ENCODE results near the gene SUPT20HL2. TPM values are rescaled to one million over a fixed set of nuclear protein-coding genes. Genes with fewer than 3 reads are reported as not detected.

SUPT20HL2 gene
- total and polyA plus RNA-seq, 2 donors = not detected

DNA sequence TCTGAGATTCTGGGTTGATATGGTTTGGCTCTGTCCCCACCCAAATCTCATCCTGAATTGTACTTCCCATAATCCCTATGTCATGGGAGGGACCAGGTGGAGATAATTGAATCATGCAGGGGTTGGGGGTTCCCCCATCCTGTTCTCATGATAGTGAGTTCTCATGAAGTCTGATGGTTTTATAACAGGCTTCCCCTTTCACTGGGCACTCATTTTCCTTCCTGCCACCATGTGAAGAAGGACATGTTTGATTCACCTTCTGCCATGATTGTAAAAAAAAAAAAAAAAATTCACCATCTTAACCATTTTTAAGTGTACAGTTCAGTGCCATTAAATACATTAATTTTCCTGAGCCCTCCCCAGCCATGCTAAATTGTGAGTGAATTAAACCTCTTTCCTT, 42.6 kb downstream of the SUPT20HL2 start:
- Histone ChIP-seq H3K9me3 (ENCODE audit: control insufficient read depth in 2 of 2, insufficient read depth in 1 of 2, low read length in 1 of 2) (no peaks in the 10 kb centered on the region), H3K4me3 (ENCODE audit: low read length in 2 of 2) (no peak overlapping the region), H3K4me1 (ENCODE audit: control insufficient read depth in 2 of 2, insufficient read depth in 2 of 2, low read length in 2 of 2) (no peaks in the 10 kb centered on the region), H3K27ac (ENCODE audit: low read depth in 1 of 2, low read length in 1 of 2) (no peak overlapping the region), H3K36me3 (ENCODE audit: control insufficient read depth in 2 of 2, insufficient read depth in 2 of 2, low read length in 1 of 2) (no peaks in the 10 kb centered on the region), H3K27me3 (ENCODE audit: control insufficient read depth in 2 of 2, insufficient read depth in 1 of 2, low read length in 1 of 2) (no peaks in the 10 kb centered on the region)
- DNase-seq (ENCODE audit: low read depth in 6 of 9, low spot score in 9 of 9) = no peak

DNA sequence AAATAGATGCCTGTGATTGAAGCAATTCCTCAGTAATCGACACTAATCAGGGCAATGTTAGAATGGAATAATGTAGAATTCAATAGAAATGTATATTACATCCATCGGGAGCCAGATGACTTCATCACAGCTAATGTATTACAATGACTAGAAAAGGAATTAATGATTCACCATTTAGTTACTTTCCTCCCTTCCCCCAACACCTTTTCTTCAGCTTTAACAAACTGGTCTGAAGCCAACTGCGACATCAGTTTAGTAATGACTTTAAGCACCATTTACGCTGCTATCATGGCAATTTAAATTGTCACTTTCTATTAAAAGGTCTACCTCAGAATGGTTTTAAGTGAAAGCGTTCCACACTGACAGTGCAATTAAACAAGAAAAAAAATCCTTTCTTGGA, 45.1 kb downstream of the SUPT20HL2 start:
- Histone ChIP-seq H3K27ac (ENCODE audit: low read depth in 1 of 2, low read length in 1 of 2) (no peak overlapping the region), H3K27me3 (ENCODE audit: control insufficient read depth in 2 of 2, insufficient read depth in 1 of 2, low read length in 1 of 2) (no peaks in the 10 kb centered on the region)
- WGBS = 97% methylated on average over 5 of the region's 5 CpGs

DNA sequence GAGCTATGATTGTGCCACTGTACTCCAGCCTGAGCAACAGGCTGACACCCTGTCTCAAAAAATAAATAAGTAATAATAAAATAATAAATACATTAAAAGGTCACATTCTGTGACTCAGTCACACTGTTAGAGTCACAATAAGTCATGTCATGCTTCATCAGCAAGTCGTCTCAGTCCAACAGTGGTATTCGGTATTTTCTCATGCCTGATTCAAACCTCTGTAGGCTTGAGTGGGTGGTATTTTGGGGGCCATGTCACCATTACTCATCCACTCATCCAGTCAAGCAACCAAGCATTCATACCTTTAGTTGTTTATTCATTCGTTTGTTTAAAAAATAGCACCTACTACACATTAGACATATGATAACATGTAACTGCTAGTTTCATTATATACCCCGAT, 46.9 kb downstream of the SUPT20HL2 start:
- Histone ChIP-seq H3K27me3 (ENCODE audit: control insufficient read depth in 2 of 2, insufficient read depth in 1 of 2, low read length in 1 of 2) (no peaks in the 10 kb centered on the region), H3K9me3 (ENCODE audit: control insufficient read depth in 2 of 2, insufficient read depth in 1 of 2, low read length in 1 of 2) (no peaks in the 10 kb centered on the region), H3K27ac (ENCODE audit: low read depth in 1 of 2, low read length in 1 of 2) (no peak overlapping the region), H3K4me1 (ENCODE audit: control insufficient read depth in 2 of 2, insufficient read depth in 2 of 2, low read length in 2 of 2) (no peaks in the 10 kb centered on the region), H3K36me3 (ENCODE audit: control insufficient read depth in 2 of 2, insufficient read depth in 2 of 2, low read length in 1 of 2) (no peaks in the 10 kb centered on the region), H3K4me3 (ENCODE audit: low read length in 2 of 2) (no peak overlapping the region)
- 95% methylated on average over 4 of the region's 4 CpGs for WGBS
- no peak for DNase-seq (ENCODE audit: low read depth in 6 of 9, low spot score in 9 of 9)

More for the DNA sequence above, 45.1 kb downstream of the SUPT20HL2 start:
- Histone ChIP-seq H3K4me1 (ENCODE audit: control insufficient read depth in 2 of 2, insufficient read depth in 2 of 2, low read length in 2 of 2) (no peaks in the 10 kb centered on the region), H3K9me3 (ENCODE audit: control insufficient read depth in 2 of 2, insufficient read depth in 1 of 2, low read length in 1 of 2) (no peaks in the 10 kb centered on the region), H3K4me3 (ENCODE audit: low read length in 2 of 2) (no peak overlapping the region), H3K36me3 (ENCODE audit: control insufficient read depth in 2 of 2, insufficient read depth in 2 of 2, low read length in 1 of 2) (no peaks in the 10 kb centered on the region)
- no peak for DNase-seq (ENCODE audit: low read depth in 6 of 9, low spot score in 9 of 9)

DNA sequence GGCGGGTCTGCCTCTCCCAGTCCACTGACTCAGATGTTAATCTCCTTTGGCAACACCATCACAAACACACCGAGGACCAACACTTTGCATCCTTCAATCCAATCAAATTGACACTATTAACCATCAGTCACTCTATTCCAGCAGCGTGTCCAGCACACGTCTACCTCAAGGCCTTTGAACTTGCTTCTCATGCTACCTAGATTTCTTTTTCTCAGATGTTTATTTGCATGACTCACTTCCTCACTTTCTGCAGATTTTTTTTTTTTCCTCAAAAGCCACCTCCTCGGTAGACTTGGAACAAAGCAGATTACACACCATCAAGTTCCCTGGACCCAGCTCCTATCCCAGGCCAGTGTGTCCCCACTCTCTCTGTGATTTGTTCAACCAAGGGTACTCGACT, 49.5 kb downstream of the SUPT20HL2 start:
- no peak for DNase-seq (ENCODE audit: low read depth in 6 of 9, low spot score in 9 of 9)
- Histone ChIP-seq H3K9me3 (ENCODE audit: control insufficient read depth in 2 of 2, insufficient read depth in 1 of 2, low read length in 1 of 2) (no peaks in the 10 kb centered on the region), H3K4me3 (ENCODE audit: low read length in 2 of 2) (no peak overlapping the region), H3K27me3 (ENCODE audit: control insufficient read depth in 2 of 2, insufficient read depth in 1 of 2, low read length in 1 of 2) (no peaks in the 10 kb centered on the region), H3K4me1 (ENCODE audit: control insufficient read depth in 2 of 2, insufficient read depth in 2 of 2, low read length in 2 of 2) (peaks cover 0 to 7% of the 10 kb centered on the region in 2 donors), H3K27ac (ENCODE audit: low read depth in 1 of 2, low read length in 1 of 2) (no peak overlapping the region), H3K36me3 (ENCODE audit: control insufficient read depth in 2 of 2, insufficient read depth in 2 of 2, low read length in 1 of 2) (no peaks in the 10 kb centered on the region)
- WGBS = 82% methylated on average over 6 of the region's 6 CpGs

DNA sequence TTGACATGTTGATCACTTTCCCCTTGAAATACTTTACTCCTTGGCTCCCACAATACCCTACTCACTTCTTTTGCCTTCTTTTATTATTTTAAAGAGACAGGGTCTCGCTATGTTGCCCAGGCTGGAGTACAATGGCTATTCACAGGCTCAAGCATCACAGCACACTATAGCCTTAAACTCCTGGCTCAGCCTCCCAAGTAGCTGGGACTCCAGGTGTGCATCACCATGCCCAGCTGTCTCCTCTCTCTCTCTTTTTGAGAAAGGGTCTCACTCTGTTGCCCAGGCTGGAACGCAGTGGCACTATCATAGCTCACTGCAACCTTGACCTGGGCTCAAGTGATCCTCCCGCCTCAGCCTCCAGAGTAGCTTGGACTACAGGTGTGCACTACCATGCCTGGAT, 51.6 kb downstream of the SUPT20HL2 start:
- H3K36me3 ChIP-seq (ENCODE audit: control insufficient read depth in 2 of 2, insufficient read depth in 2 of 2, low read length in 1 of 2) = no peaks in the 10 kb centered on the region
- H3K4me3 ChIP-seq (ENCODE audit: low read length in 2 of 2) = no peak overlapping the region
- peaks cover 0 to 7% of the 10 kb centered on the region in 2 donors for H3K4me1 ChIP-seq (ENCODE audit: control insufficient read depth in 2 of 2, insufficient read depth in 2 of 2, low read length in 2 of 2)
- no peak for DNase-seq (ENCODE audit: low read depth in 6 of 9, low spot score in 9 of 9)
- H3K27ac ChIP-seq (ENCODE audit: low read depth in 1 of 2, low read length in 1 of 2) = no peak overlapping the region
- no peaks in the 10 kb centered on the region for H3K9me3 ChIP-seq (ENCODE audit: control insufficient read depth in 2 of 2, insufficient read depth in 1 of 2, low read length in 1 of 2)
- no peaks in the 10 kb centered on the region for H3K27me3 ChIP-seq (ENCODE audit: control insufficient read depth in 2 of 2, insufficient read depth in 1 of 2, low read length in 1 of 2)
- WGBS = 97% methylated on average over 3 of the region's 3 CpGs

Other genes with a start within 250 kb of the SUPT20HL2 start
- gene ZFX, start 164.3 kb downstream of the SUPT20HL2 start, total RNA-seq = 40.0 TPM
- 9.7 TPM for gene ZFX, start 164.3 kb downstream of the SUPT20HL2 start, polyA plus RNA-seq
- gene SUPT20HL1, start 46.6 kb upstream of the SUPT20HL2 start, total RNA-seq = not detected
- 0.02 TPM for gene SUPT20HL1, start 46.6 kb upstream of the SUPT20HL2 start, polyA plus RNA-seq
- 12.5 TPM for gene PDK3, start 151.2 kb upstream of the SUPT20HL2 start, total RNA-seq
- gene PDK3, start 151.2 kb upstream of the SUPT20HL2 start, polyA plus RNA-seq = 7.6 TPM

All from thymus (tissue), 11 donors.